Progenitor cell of endocrine pancreas (in vitro differentiated cells): ENCODE measurements around the gene VWA3B. TPM values are rescaled to one million over a fixed set of nuclear protein-coding genes. Genes with fewer than 3 reads are reported as not detected.

Experiments
- DNase-seq: peaks from one replicate; pipeline ENCODE4 v3.0.0; 2021; ENCODE audit warnings: low spot score; ENCODE audit not compliant: unreplicated experiment
- H3K27ac Mint-ChIP-seq: 2 replicates; pipeline ENCODE4 v1.8.0; 2021; ENCODE audit warnings: mild to moderate bottlenecking, moderate library complexity, mixed read lengths
- H3K27me3 Mint-ChIP-seq: 2 replicates; pipeline ENCODE4 v1.8.0; 2021; ENCODE audit warnings: mixed read lengths
- H3K36me3 Mint-ChIP-seq: 2 replicates; pipeline ENCODE4 v1.8.0; 2022; ENCODE audit warnings: mixed read lengths; ENCODE audit not compliant: insufficient read depth
- H3K4me1 Mint-ChIP-seq: 2 replicates; pipeline ENCODE4 v1.8.0; 2021; ENCODE audit warnings: low read depth, mixed read lengths
- H3K4me3 Mint-ChIP-seq: 2 replicates; pipeline ENCODE4 v1.8.0; 2021; ENCODE audit warnings: low read depth, mild to moderate bottlenecking, moderate library complexity, mixed read lengths
- H3K9me3 Mint-ChIP-seq: 2 replicates; pipeline ENCODE4 v1.8.0; 2021; ENCODE audit warnings: low read depth, mixed read lengths
- CTCF ChIP-seq: fragments of 200-600 bp; sonication (generic); IDR thresholded peaks from one replicate; pipeline ENCODE4 v1.5.0; 2021; ENCODE audit warnings: antibody characterized with exemption, mild to moderate bottlenecking; ENCODE audit not compliant: unreplicated experiment
- total RNA-seq: library from RNA; stranded (reverse); gene quantifications from 2 replicates; pipeline ENCODE4 v1.2.1, GENCODE V29; 2021

The VWA3B gene
- total RNA-seq, 1 donor from 2014 or later = 0.12 TPM

GRCh38 chr2:98282109-98282508, 195.1 kb downstream of the VWA3B start:
- TF ChIP-seq CTCF = no peak
- Mint-ChIP-seq H3K4me3 (no peak overlapping the region), H3K27me3 (no peaks in the 10 kb centered on the region), H3K27ac (peak overlapping the region; percentile 81), H3K4me1 (peaks cover 44% of the 10 kb centered on the region), H3K9me3 (peaks cover 9% of the 10 kb centered on the region), H3K36me3 (peaks cover 2% of the 10 kb centered on the region)
- DNase-seq = no peak

GRCh38 chr2:98293030-98293429, 206.1 kb downstream of the VWA3B start:
- H3K9me3 Mint-ChIP-seq = no peaks in the 10 kb centered on the region
- no peak for DNase-seq
- H3K4me3 Mint-ChIP-seq = no peak overlapping the region
- H3K27ac Mint-ChIP-seq = no peak overlapping the region
- H3K4me1 Mint-ChIP-seq = peaks cover 23% of the 10 kb centered on the region
- no peaks in the 10 kb centered on the region for H3K36me3 Mint-ChIP-seq
- TF ChIP-seq CTCF = no peak
- no peaks in the 10 kb centered on the region for H3K27me3 Mint-ChIP-seq

GRCh38 chr2:98293931-98294687, 207.1 kb downstream of the VWA3B start:
- Mint-ChIP-seq H3K4me3 (no peak overlapping the region), H3K27ac (no peak overlapping the region), H3K27me3 (no peaks in the 10 kb centered on the region), H3K9me3 (no peaks in the 10 kb centered on the region), H3K36me3 (no peaks in the 10 kb centered on the region), H3K4me1 (peaks cover 33% of the 10 kb centered on the region)
- DNase-seq = no peak
- no peak for TF ChIP-seq CTCF

GRCh38 chr2:98294711-98295110, 207.7 kb downstream of the VWA3B start:
- Mint-ChIP-seq H3K4me3 (no peak overlapping the region), H3K27me3 (no peaks in the 10 kb centered on the region), H3K27ac (peak overlapping the region; percentile 75), H3K36me3 (no peaks in the 10 kb centered on the region), H3K4me1 (peaks cover 37% of the 10 kb centered on the region), H3K9me3 (no peaks in the 10 kb centered on the region)
- no peak for DNase-seq
- no peak for TF ChIP-seq CTCF

- H3K4me1 Mint-ChIP-seq = peaks cover 37% of the 10 kb centered on the region
- no peak for TF ChIP-seq CTCF
- no peak overlapping the region for H3K27ac Mint-ChIP-seq
- DNase-seq = no peak
- H3K36me3 Mint-ChIP-seq = no peaks in the 10 kb centered on the region
- no peak overlapping the region for H3K4me3 Mint-ChIP-seq
- H3K9me3 Mint-ChIP-seq = no peaks in the 10 kb centered on the region
- no peaks in the 10 kb centered on the region for H3K27me3 Mint-ChIP-seq
Observed at GRCh38 chr2:98295275-98295674, 208.3 kb downstream of the VWA3B start.
